ENCODE measurements around the gene PPM1D. TPM values are rescaled to one million over a fixed set of nuclear protein-coding genes. Genes with fewer than 3 reads are reported as not detected.

Gene PPM1D
- total and polyA plus RNA-seq, 2 of the 13 experiments (the other 11 are each of a cell fraction or from before 2014, with no cell fraction given), result 8.0 to 26.2 TPM

GRCh38 chr17:60599620-60600489, at the start of gene PPM1D (continued):
- TF ChIP-seq ZSCAN30 (CRISPR knock-in tag; IDR thresholded peaks at IDR 0.05) (peak; percentile 92; the same call in 1 of the 2 replicates), KDM5B (CRISPR knock-in tag; IDR thresholded peaks at IDR 0.05; ENCODE audit: borderline replicate concordance) (peak; percentile 91; the same call in 1 of the 2 replicates), ZNF12 (CRISPR knock-in tag; IDR thresholded peaks at IDR 0.05) (peak; percentile 75), ZNF33B (CRISPR knock-in tag; IDR thresholded peaks at IDR 0.05) (peak; percentile 91), KLF13 (CRISPR knock-in tag; IDR thresholded peaks at IDR 0.05) (peak; percentile 84; the same call in 1 of the 2 replicates), ONECUT2 (CRISPR knock-in tag; IDR thresholded peaks at IDR 0.05) (peak; percentile 72), CEBPZ (IDR thresholded peaks at IDR 0.05; ENCODE audit: low read length) (no peak), ZNF672 (CRISPR knock-in tag; IDR thresholded peaks at IDR 0.05) (0 out of 2 replicates have a peak, but pooled peaks have one; percentile 24), ZNF574 (CRISPR knock-in tag; IDR thresholded peaks at IDR 0.05) (peak; percentile 87), ERF (CRISPR knock-in tag; IDR thresholded peaks at IDR 0.05) (peak; percentile 90), POLR2A (IDR thresholded peaks at IDR 0.05; ENCODE audit: insufficient read depth in 1 of 2, low read depth in 2 of 2, low read length in 2 of 2) (peak; percentile 84 to 88), ZBTB42 (CRISPR knock-in tag; IDR thresholded peaks at IDR 0.05) (peak; percentile 95), ZNF124 (CRISPR knock-in tag; IDR thresholded peaks at IDR 0.05) (peak; percentile 97), ZNF101 (CRISPR knock-in tag; IDR thresholded peaks at IDR 0.05; ENCODE audit: borderline replicate concordance, low read depth) (no peak; the same call in 1 of the 2 replicates), SAFB2 (CRISPR knock-in tag; IDR thresholded peaks at IDR 0.05; ENCODE audit: borderline replicate concordance, low read depth) (peak; percentile 90; the same call in 1 of the 2 replicates), ZNF33A (CRISPR knock-in tag; IDR thresholded peaks at IDR 0.05; ENCODE audit: borderline replicate concordance) (no peak), ZNF782 (CRISPR knock-in tag; IDR thresholded peaks at IDR 0.05; ENCODE audit: borderline replicate concordance) (peak; percentile 19; the same call in 1 of the 2 replicates), ZNF556 (CRISPR knock-in tag; IDR thresholded peaks at IDR 0.05; ENCODE audit: borderline replicate concordance) (peak; percentile 89; the same call in 1 of the 2 replicates), ZNF367 (CRISPR knock-in tag; IDR thresholded peaks at IDR 0.05; ENCODE audit: borderline replicate concordance) (peak; percentile 93), ATF7 (IDR thresholded peaks at IDR 0.05) (peak; percentile 96), ATF7 (CRISPR knock-in tag; IDR thresholded peaks at IDR 0.05) (peak; percentile 95), ZNF562 (CRISPR knock-in tag; IDR thresholded peaks at IDR 0.05; ENCODE audit: borderline replicate concordance) (no peak), BATF2 (CRISPR knock-in tag; IDR thresholded peaks at IDR 0.05) (peak; percentile 73; the same call in 1 of the 2 replicates)

All from HepG2 (cell line).